ENCODE measurements around the gene AKAP10.

AKAP10 gene

DNA sequence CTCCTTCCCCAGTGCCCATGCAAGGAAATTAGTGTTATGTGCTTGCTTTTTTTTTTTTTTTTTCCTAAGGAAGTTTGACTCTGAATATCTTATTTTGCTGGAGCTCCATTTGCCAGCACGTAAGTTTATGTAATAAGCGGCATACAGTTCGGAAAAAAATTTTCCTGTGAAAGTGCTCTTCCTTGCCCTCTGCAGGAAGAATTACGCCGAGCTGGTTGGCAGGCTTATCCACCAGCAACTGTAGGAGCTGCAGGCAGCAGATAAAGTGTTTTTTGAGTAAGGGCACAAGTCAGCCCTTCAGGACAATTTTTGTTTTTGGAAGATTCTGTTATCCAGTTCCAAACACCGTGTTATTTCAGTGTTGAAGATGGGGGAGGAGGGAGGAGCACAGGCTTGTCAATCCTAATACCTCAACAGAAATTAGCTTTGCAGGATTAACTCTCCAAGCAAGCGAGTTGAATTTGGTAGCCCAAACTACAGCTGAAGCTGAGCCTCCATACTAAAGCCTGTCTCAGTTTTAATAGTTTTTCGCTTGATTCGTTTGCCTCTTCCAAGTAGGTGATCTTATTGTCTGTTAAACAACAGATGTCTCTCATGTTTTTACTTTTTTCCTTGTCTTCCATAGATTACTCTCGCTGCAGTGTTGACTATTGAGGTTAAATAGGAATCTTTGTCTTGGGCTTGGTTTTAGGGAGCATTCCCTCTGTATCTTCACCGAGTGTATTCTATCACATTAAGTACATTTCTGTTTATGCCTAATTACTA lies 32.7 kb upstream of the AKAP10 start:
- CTCF ChIA-PET: interaction anchor here (0.6 to 9.8 kb wide), 16 partner anchors 10 to 156 kb away, joined by 3 to 140 read pairs (median 3); no protein-coding TSS in a partner anchor
- TF ChIP-seq CTCF (IDR thresholded peaks at IDR 0.05; ENCODE audit: insufficient read depth, low read length, missing control alignments): peak; percentile 42
- peak overlapping the region; percentile 34 for H3K4me3 ChIP-seq (ENCODE audit: low read depth, low read length)
- DNase-seq (ENCODE audit: low read depth, low spot score): peak; percentile 21
- POLR2A ChIA-PET: no interaction called here

DNA sequence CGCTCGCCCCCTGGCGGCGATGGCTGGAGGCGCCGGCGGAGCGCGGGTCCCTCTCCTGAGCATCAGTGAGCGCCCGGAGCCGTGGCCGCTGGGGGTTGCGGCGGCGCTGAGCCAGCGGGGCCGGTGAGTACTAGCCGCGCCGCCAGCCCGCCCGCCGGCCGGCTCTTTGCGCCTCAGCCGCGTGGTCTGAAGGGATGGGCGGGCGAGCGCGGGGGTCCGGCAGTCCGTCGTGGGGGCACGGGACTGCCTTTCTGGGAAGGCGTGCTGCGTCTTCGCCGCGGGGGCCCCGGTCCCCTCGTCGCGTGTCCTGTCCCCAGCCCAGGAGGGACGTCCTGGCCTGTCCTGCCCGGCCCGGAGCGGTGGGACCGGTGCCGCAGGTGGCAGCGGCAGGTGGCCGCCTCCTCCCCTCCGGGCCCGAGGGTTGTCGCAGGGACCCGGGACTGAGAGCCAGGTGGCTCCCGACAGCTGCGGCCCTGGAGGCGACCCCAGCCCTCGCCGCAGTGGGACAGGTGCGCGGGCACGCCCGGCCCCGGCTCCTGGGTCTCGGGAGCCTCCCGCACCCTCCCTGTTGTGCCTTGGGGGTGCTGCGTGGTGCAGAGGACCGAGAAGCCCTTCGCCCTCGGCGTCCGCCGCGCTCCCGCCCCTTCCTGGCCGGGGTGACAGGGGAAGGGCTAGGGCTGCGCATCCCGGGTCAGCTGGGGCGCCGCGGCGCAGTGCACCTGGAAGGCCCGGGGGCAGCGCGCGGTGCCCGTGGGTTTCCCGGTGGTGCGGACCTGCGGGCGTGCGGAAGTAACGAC lies 31.9 kb upstream of the AKAP10 start, which contains the start of gene SPECC1:
TSS of gene SPECC1 (plus strand) at position 58 of the 797 bp plus-strand sequence. CDS start 87,293 bp downstream, outside the sequence.
- ChIA-PET POLR2A (no interaction called here), CTCF (interaction anchor here (0.7 to 9.8 kb wide), 20 partner anchors 9 to 155 kb away, joined by 3 to 140 read pairs (median 3); no protein-coding TSS in a partner anchor)
- TF ChIP-seq CTCF (IDR thresholded peaks at IDR 0.05; ENCODE audit: insufficient read depth, low read length, missing control alignments): peak; percentile 83
- peak within 1 kb of the TSS; percentile 51 for H3K4me3 ChIP-seq (ENCODE audit: low read depth, low read length)
- DNase-seq (ENCODE audit: low read depth, low spot score): no peak

GRCh38 chr17:20009052-20009301 lies 31.3 kb upstream of the AKAP10 start:
- POLR2A ChIA-PET: no interaction called here
- TF ChIP-seq CTCF (IDR thresholded peaks at IDR 0.05; ENCODE audit: insufficient read depth, low read length, missing control alignments): no peak
- no peak for DNase-seq (ENCODE audit: low read depth, low spot score)
- peak overlapping the region; percentile 51 for H3K4me3 ChIP-seq (ENCODE audit: low read depth, low read length)
- CTCF ChIA-PET: interaction anchor here (0.7 to 9.8 kb wide), 17 partner anchors 8 to 112 kb away, joined by 3 to 140 read pairs (median 3); partner anchors contain the start of gene AKAP10

DNA sequence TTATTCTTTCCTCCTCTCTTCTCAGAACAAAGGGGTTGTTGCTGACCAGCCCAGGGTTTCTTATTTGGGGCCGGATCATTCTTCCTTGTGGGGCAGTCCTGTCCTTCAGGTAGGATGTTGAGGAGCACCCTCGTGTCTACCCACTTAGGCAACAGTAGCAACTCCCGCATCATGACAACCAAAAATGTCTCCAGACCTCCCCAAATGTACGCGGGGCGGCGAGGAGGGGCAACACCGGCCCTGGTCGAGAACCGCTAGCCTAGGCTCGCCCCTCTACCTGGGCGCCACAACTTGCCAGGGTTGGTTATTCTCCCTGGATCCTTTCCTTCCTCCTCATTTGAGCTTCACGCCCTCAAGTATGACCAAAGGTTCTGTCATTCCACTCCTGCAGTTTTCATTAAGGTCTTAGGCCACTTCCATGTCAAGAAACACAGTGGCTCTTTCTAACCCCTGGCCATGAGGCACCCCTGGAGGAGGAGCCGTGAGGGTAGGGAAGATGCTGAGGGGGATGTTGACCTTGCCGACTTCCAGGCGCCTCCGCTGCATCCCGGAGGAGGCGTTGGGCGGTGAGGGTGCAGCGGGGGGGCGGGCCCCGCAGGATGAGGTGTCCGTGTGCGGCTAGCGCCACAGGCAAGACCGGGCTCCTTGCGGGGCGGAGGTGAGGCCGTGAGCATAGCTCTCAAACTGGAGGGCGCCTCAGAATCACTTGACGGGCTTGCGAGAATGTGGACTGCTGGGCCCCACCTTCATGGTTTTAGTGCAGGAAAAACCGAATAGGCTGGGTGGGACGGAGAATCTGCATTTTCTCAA lies 30.8 kb upstream of the AKAP10 start:
- H3K4me3 ChIP-seq (ENCODE audit: low read depth, low read length): peak overlapping the region; percentile 51
- ChIA-PET CTCF (interaction anchor here (0.7 to 9.8 kb wide), 16 partner anchors 8 to 108 kb away, joined by 3 to 140 read pairs (median 3); partner anchors contain the start of gene AKAP10), POLR2A (no interaction called here)
- no peak for TF ChIP-seq CTCF (IDR thresholded peaks at IDR 0.05; ENCODE audit: insufficient read depth, low read length, missing control alignments)
- no peak for DNase-seq (ENCODE audit: low read depth, low spot score)

- TF ChIP-seq CTCF (IDR thresholded peaks at IDR 0.05; ENCODE audit: insufficient read depth, low read length, missing control alignments): no peak
- ChIA-PET CTCF (interaction anchor here (1.1 to 11.1 kb wide), 3 partner anchors 13 to 121 kb away, joined by 3 to 140 read pairs (median 4); partner anchors contain the start of gene SPECC1), POLR2A (no interaction called here)
- no peak overlapping the region for H3K4me3 ChIP-seq (ENCODE audit: low read depth, low read length)
- DNase-seq (ENCODE audit: low read depth, low spot score): no peak
These were observed 18.9 kb upstream of the AKAP10 start for GRCh38 chr17:19996502-19996901.
